Occipital lobe (tissue), 3 donors: ENCODE results near the gene SLC50A1. TPM values are rescaled to one million over a fixed set of nuclear protein-coding genes. Genes with fewer than 3 reads are reported as not detected.

ENCODE experiments used
- DNase-seq: peaks from one replicate; lab custom pipeline; 2025; lab: John Stamatoyannopoulos, UW
- small RNA-seq: library from RNA; depleted of rRNA; stranded (forward); fragments of <200 nt; gene quantifications from one replicate; pipeline ENCODE3, GENCODE V24; 2014
- total RNA-seq: library from RNA; depleted of rRNA; stranded (reverse); fragments of >200 nt; gene quantifications from one replicate; pipeline ENCODE4 v1.2.3, GENCODE V29; 2014

SLC50A1 gene
- total RNA-seq, 1 donor from 2014 or later: 6.2 TPM

- DNase-seq: no peak
Observed at GRCh38 chr1:155184351-155184811, 48.7 kb downstream of the SLC50A1 start.

- no peak for DNase-seq
Observed at GRCh38 chr1:155184835-155185782, 49.5 kb downstream of the SLC50A1 start.

- DNase-seq: no peak
Observed at GRCh38 chr1:155185783-155186066, 50.1 kb downstream of the SLC50A1 start.

- DNase-seq: no peak
Observed at GRCh38 chr1:155186067-155186793, 50.6 kb downstream of the SLC50A1 start.

- no peak for DNase-seq
Observed at GRCh38 chr1:155186794-155187455, 51.3 kb downstream of the SLC50A1 start.

GRCh38 chr1:155187456-155187891 lies 51.8 kb downstream of the SLC50A1 start:
- DNase-seq: no peak

- no peak for DNase-seq
Observed at GRCh38 chr1:155188268-155188667, 52.6 kb downstream of the SLC50A1 start.

Small RNA genes within 50 kb of the gene (small RNA-seq; reads per million reads assigned to genes)
- not detected for gene HMGN2P18
- not detected for gene RF00019

Other genes with a start within 250 kb of the SLC50A1 start
- gene PMVK, start 199.1 kb upstream of the SLC50A1 start, total RNA-seq: 12.0 TPM
- gene PBXIP1, start 179.8 kb upstream of the SLC50A1 start, total RNA-seq: 25.0 TPM
- 11.2 TPM for gene PYGO2, start 174.1 kb upstream of the SLC50A1 start, total RNA-seq
- gene SHC1, start 165.1 kb upstream of the SLC50A1 start, total RNA-seq: 10.0 TPM
- 12.2 TPM for gene CKS1B, start 161.2 kb upstream of the SLC50A1 start, total RNA-seq
- gene FLAD1, start 152.5 kb upstream of the SLC50A1 start, total RNA-seq: 17.2 TPM
- 2.7 TPM for gene LENEP, start 142.3 kb upstream of the SLC50A1 start, total RNA-seq
- gene ZBTB7B, start 133.1 kb upstream of the SLC50A1 start, total RNA-seq: 1.7 TPM
- 0.16 TPM for gene DCST2, start 102.1 kb upstream of the SLC50A1 start, total RNA-seq
- not detected for gene DCST1, start 102.0 kb upstream of the SLC50A1 start, total RNA-seq
- 13.3 TPM for gene ADAM15, start 84.5 kb upstream of the SLC50A1 start, total RNA-seq
- 0.62 TPM for gene EFNA4, start 72.1 kb upstream of the SLC50A1 start, total RNA-seq
- gene EFNA3, start 57.0 kb upstream of the SLC50A1 start, total RNA-seq: 7.6 TPM
- gene EFNA1, start 8.0 kb upstream of the SLC50A1 start, total RNA-seq: 2.7 TPM
- gene DPM3, start 4.7 kb downstream of the SLC50A1 start, total RNA-seq: 12.0 TPM
- 59.0 TPM for gene KRTCAP2, start 37.5 kb downstream of the SLC50A1 start, total RNA-seq
- gene TRIM46, start 38.0 kb downstream of the SLC50A1 start, total RNA-seq: 21.1 TPM
- gene THBS3, start 72.0 kb downstream of the SLC50A1 start, total RNA-seq: 8.3 TPM
- 15.3 TPM for gene MTX1, start 72.8 kb downstream of the SLC50A1 start, total RNA-seq
- gene ENTREP3, start 119.6 kb downstream of the SLC50A1 start, total RNA-seq: 3.7 TPM
- 19.5 TPM for gene SCAMP3, start 126.5 kb downstream of the SLC50A1 start, total RNA-seq
- 26.5 TPM for gene CLK2, start 137.7 kb downstream of the SLC50A1 start, total RNA-seq
- gene HCN3, start 141.6 kb downstream of the SLC50A1 start, total RNA-seq: 15.6 TPM
- gene PKLR, start 165.6 kb downstream of the SLC50A1 start, total RNA-seq: not detected
- 90.9 TPM for gene FDPS, start 173.0 kb downstream of the SLC50A1 start, total RNA-seq
- 46.6 TPM for gene RUSC1, start 185.0 kb downstream of the SLC50A1 start, total RNA-seq